HAP-1 (cell line): ENCODE results near the gene ZNF330.
"Not testable (repeated sequence)": the region's sequence is repeated elsewhere in the genome, so short reads cannot be mapped to it uniquely, and the experiment has no call there.

Experiments used
- DNase-seq, 2 experiments: peaks; one replicate each; pipeline ENCODE4 v3.0.0-alpha.2; 2016 to 2020; ENCODE audit warnings: low spot score in 2 of 2
- H3K27me3 ChIP-seq: fragments of 250-450 bp; sonication (Bioruptor Pico); 2 replicates; pipeline ENCODE4 v1.5.1; 2020; ENCODE audit warnings: low read depth, mild to moderate bottlenecking, moderate library complexity
- H3K36me3 ChIP-seq: fragments of 250-450 bp; sonication (Bioruptor Pico); replicated peaks from 2 replicates; pipeline ENCODE4 v1.5.1; 2020; ENCODE audit warnings: mild to moderate bottlenecking
- H3K4me1 ChIP-seq: fragments of 250-450 bp; sonication (Bioruptor Pico); 2 replicates; pipeline ENCODE4 v1.5.1; 2020; ENCODE audit warnings: mild to moderate bottlenecking
- H3K4me3 ChIP-seq: fragments of 250-450 bp; sonication (Bioruptor Pico); 2 replicates; pipeline ENCODE4 v1.5.1; 2020; ENCODE audit warnings: mild to moderate bottlenecking, moderate library complexity
- H3K9me3 ChIP-seq: fragments of 250-450 bp; sonication (Bioruptor Pico); 2 replicates; pipeline ENCODE4 v1.5.1; 2020; ENCODE audit warnings: mild to moderate bottlenecking, moderate library complexity
- in situ Hi-C: fragments of 300-500 bp; cut with MboI; formaldehyde crosslinking; loops from 3 replicates; pipeline ENCODE4 v1.14.3; 2020; ENCODE audit warnings: low sequenced_read_pairs, inconsistent platforms, mixed read lengths

Gene ZNF330

DNA sequence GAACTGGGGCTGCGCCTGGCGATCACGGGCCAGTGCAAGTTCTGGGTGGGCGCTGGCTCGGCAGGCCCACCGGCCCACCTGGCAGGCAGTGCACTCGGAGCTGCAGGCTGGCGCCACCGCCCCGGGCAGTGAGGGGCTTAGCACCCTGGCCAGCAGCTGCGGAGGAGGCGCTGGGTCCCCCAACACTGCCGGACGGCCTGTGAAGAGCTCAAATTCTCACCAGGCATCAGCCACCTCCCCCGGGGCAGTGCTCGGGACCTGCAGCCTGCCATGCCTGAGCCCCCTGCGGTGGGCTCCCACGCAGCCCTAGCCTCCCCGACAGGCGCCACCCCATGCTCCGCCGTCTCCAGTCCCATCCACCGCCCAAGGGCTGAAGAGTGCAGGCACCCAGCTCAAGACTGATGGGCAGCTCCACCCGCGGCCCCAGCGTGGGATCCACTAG is 7.1 kb upstream of the ZNF330 start:
- Histone ChIP-seq H3K36me3 (no peaks in the 10 kb centered on the region), H3K9me3 (no peaks in the 10 kb centered on the region), H3K27me3 (0 out of 2 replicates have a peak, but pooled peaks cover 3% of the 10 kb centered on the region), H3K4me3 (no peak overlapping the region), H3K4me1 (no peaks in the 10 kb centered on the region)
- in situ Hi-C loops = no loop called here
- DNase-seq = no peak

DNA sequence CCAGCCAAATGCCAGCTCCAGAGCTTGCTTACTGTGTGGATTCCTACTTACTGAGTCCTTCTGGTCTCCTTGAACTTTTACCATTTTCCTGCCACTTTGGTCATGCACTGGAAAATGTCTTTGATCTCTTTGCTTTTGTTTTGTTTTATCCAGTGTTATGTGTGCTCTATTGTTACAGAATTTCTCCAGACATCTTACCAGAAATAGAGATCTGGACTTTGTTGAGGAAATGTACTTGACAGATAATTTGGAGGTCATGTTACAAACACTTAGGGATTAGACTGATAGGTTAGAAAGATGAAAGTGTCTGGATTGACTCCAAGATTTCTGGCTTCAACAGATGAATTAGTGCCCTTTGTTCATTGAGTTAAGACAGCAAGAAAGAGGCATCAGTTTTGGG is 5.7 kb upstream of the ZNF330 start:
- Histone ChIP-seq H3K9me3 (no peaks in the 10 kb centered on the region), H3K27me3 (0 out of 2 replicates have a peak, but pooled peaks cover 3% of the 10 kb centered on the region), H3K4me1 (no peaks in the 10 kb centered on the region), H3K4me3 (no peak overlapping the region), H3K36me3 (no peaks in the 10 kb centered on the region)
- in situ Hi-C loops = no loop called here
- DNase-seq = no peak

DNA sequence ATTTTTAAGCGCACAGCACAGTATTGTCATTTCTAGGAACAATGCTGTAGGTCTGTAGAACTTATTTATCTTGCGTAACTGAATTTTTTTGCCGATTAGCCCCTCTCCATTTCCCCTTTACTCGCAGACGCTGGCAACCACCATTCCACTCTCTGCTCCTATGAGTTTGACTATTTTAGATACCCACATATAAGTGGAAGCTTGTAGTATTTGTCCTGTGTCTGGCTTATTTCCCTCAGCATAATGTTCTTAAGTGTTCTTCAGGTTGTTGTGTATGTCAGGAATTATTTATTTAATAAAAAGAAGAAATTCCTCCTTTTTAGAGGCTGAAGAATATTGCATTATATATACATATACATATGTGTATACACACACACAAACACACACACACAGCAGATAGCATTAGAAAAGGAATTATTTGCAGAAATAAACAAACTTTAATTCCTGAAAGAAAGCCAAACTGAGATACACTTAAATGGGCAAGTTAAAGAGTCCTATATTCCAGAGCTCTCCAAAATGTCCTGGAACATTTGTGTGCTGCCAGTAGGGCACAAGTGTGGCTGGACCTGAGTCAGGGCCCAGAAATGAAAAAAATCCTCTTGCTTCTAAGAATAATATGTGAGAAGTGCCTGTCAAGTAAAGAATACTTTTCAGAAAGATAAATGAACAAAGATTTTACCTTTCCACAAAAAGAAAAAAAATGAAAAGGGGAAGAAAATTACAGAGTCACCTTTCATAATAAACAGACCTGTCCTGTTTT is 4.5 kb upstream of the ZNF330 start:
- in situ Hi-C loops = no loop called here
- H3K27me3 ChIP-seq = 0 out of 2 replicates have a peak, but pooled peaks cover 3% of the 10 kb centered on the region

DNA sequence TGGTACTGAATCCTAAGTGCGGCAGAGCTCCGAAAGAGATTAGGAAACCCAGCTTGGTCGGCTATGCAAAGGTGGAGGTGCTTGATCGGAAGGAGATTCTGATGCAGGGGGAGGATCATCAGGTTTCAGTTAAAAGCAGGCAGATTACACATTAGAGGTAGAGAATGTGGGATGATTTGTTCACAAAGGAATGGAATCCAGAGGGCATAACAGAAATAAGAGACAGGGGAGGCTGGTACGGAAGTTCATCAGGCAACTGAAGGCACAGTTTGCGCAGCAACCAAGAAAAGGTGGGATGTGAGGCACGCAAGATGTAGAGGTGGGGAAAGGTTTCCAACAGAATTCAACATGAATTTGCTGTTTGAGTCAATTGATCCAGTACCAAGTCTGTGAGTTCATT is 424 bp upstream of the ZNF330 start:
- Histone ChIP-seq H3K4me3 (peak overlapping the region; percentile 92), H3K9me3 (no peaks in the 10 kb centered on the region), H3K4me1 (peaks cover 11% of the 10 kb centered on the region), H3K27me3 (0 out of 2 replicates have a peak, but pooled peaks cover 3% of the 10 kb centered on the region), H3K36me3 (peaks cover 22% of the 10 kb centered on the region)
- DNase-seq = no peak
- in situ Hi-C loops = no loop called here

More for the DNA sequence above, 4.5 kb upstream of the ZNF330 start:
- DNase-seq = no peak
- H3K4me1 ChIP-seq = peaks cover 4% of the 10 kb centered on the region
- no peaks in the 10 kb centered on the region for H3K9me3 ChIP-seq
- no peaks in the 10 kb centered on the region for H3K36me3 ChIP-seq
- H3K4me3 ChIP-seq = no peak overlapping the region

DNA sequence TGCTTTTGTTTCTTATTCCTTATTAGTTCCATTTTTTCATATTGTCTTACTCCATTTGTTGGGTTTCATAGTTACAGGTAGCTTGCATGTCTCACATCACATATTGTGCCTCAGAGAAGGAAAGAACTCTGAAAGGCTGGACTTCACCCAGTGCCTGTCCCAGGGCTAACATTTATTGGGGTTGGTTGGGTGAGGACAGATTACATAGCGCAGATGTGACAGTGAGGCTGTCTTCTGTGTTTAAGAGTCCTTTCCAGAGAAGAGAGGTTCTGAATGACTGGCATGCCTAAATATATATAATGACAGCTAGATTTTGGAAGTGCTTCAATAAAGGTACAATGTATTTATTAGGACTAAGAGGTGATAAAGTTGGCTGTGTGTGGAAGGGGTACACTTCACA is 2.7 kb downstream of the ZNF330 start:
- H3K4me3 ChIP-seq = no peak overlapping the region
- no peaks in the 10 kb centered on the region for H3K9me3 ChIP-seq
- in situ Hi-C loops = no loop called here
- peaks cover 41% of the 10 kb centered on the region for H3K36me3 ChIP-seq
- peaks cover 11% of the 10 kb centered on the region for H3K4me1 ChIP-seq
- no peak for DNase-seq
- H3K27me3 ChIP-seq = no peaks in the 10 kb centered on the region

DNA sequence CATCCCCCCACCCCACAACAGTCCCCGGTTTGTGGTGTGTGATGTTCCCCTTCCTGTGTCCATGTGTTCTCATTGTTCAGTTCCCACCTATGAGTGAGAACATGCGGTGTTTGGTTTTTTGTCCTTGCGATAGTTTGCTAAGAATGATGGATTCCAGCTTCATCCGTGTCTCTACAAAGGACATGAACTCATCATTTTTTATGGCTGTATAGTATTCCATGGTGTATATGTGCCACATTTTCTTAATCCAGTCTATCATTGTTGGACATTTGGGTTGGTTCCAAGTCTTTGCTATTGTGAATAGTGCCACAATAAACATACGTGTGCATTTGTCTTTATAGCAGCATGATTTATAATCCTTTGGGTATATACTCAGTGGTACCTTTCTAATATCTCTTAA is 6.6 kb downstream of the ZNF330 start:
- H3K27me3 ChIP-seq, in situ Hi-C loops, H3K4me1 ChIP-seq, DNase-seq, H3K4me3 ChIP-seq, H3K9me3 ChIP-seq: not testable (repeated sequence)
- peaks cover 67% of the 10 kb centered on the region for H3K36me3 ChIP-seq

DNA sequence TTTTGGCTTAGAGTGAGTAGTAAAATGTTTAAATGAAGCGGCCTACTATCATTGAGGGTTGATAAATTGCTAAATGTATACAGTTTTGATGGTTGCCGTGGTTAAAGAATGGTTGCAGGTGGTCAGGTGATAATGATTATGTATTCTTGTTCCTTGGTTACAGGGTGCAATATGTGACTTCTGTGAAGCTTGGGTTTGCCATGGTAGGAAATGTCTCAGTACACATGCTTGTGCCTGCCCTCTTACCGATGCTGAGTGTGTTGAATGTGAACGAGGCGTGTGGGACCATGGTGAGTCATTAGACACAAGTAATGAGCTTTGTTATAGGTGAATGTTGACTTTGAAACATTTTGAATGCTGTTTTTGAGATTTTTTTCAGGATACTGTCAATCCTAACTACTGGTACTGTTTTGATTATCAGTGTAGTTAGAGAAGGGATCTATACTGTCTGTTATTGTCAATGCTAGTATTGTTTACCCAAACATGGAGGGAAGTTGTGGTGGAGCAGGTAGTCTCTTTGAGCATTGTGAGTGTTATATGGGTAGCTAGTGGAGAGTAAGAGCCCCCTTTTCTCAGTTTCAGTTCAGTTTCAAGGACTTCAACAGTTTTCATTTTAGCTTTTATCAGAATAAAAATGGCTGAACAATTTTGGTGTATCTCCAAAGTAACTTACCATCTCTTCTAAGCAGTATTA is 8.9 kb downstream of the ZNF330 start:
- no peaks in the 10 kb centered on the region for H3K27me3 ChIP-seq
- in situ Hi-C loops = no loop called here
- H3K4me3 ChIP-seq = no peak overlapping the region
- no peaks in the 10 kb centered on the region for H3K9me3 ChIP-seq
- peaks cover 69% of the 10 kb centered on the region for H3K36me3 ChIP-seq
- no peak for DNase-seq
- H3K4me1 ChIP-seq = no peaks in the 10 kb centered on the region; the same call in 1 of the 2 replicates

DNA sequence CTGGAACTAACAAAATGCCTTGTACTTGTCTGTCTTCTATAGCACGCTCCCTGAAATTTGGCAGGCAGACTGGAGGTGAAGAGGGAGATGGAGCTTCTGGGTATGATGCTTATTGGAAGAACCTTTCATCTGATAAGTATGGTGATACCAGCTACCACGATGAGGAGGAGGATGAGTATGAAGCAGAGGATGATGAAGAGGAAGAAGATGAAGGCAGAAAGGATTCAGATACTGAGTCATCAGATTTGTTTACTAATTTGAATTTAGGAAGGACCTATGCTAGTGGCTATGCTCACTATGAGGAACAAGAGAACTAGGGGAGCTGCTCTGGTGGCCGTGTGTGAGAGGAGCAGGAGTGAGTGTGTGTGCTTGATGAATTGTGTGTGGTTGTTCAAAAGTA is 13.0 kb downstream of the ZNF330 start:
- in situ Hi-C loops = no loop called here

DNA sequence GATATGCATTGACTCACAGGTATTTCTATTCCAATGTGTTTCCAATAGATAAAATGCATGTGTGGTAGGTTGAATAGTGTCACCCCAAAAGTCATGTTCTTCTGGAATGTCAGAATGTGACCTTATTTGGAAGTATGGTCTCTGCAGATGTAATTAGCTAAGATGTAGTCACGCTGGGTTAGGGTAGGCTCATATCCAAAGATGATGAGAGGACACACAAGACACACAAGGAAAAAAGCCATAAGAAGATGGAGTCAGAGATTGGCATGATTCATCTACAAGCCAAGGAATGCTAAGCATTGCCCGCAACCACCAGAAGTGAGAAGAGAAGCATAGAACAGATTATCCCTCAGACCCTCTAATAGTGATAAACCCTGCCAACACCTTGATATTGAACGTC is 17.5 kb downstream of the ZNF330 start:
- Histone ChIP-seq H3K27me3 (peaks cover 4% of the 10 kb centered on the region), H3K4me3 (no peak overlapping the region), H3K9me3 (no peaks in the 10 kb centered on the region), H3K36me3 (peaks cover 10% of the 10 kb centered on the region), H3K4me1 (no peaks in the 10 kb centered on the region)
- DNase-seq = no peak
- in situ Hi-C loops = no loop called here

More for the DNA sequence above, 13.0 kb downstream of the ZNF330 start:
- H3K4me1 ChIP-seq = no peaks in the 10 kb centered on the region
- peaks cover 44% of the 10 kb centered on the region for H3K36me3 ChIP-seq
- H3K27me3 ChIP-seq = no peaks in the 10 kb centered on the region
- DNase-seq = no peak
- H3K9me3 ChIP-seq = no peaks in the 10 kb centered on the region
- no peak overlapping the region for H3K4me3 ChIP-seq

DNA sequence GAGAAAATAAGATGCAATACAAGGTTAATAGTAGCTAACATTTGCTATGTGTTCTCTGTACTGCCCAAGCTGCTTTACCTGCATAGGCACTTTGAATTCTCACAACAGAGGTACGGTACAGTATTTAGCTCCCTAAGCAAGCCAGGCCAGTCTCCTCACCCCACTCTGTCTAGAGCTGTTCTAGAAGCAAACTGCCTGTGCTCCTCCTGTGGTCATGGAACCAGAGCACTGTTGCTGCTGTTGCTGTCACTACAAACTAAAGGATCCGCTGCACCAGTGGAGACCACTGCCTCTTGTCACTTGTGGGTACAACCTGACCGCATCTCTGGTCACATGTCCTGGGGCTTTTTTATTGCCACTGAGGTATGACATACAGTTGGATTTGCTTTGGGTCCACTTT is 19.6 kb downstream of the ZNF330 start:
- Histone ChIP-seq H3K4me1 (no peaks in the 10 kb centered on the region), H3K36me3 (no peaks in the 10 kb centered on the region; the same call in 1 of the 2 replicates), H3K4me3 (no peak overlapping the region), H3K9me3 (no peaks in the 10 kb centered on the region; the same call in 1 of the 2 replicates), H3K27me3 (peaks cover 4% of the 10 kb centered on the region)
- no peak for DNase-seq
- in situ Hi-C loops = no loop called here

DNA sequence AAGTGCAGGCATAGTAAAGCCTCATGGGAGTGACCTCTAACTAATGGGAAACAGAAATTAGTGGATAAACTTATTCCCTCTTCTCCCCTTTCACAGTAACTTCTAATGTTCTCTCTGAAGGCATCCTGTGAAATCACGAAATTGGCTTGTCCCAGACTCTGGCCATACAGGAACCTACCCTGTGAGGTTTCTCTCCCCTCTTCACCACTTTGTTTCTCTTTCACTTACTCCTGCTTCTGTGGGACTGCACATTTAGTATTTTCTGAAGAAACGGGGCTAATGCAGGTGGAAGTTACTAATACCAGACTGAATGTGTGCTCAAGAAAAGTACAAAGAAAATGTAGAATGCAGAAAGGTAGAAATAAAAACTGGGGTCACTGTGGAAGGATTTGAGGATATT is 20.0 kb downstream of the ZNF330 start:
- no peak overlapping the region for H3K4me3 ChIP-seq
- in situ Hi-C loops = no loop called here
- no peak for DNase-seq
- peaks cover 4% of the 10 kb centered on the region for H3K27me3 ChIP-seq
- H3K4me1 ChIP-seq = no peaks in the 10 kb centered on the region
- H3K36me3 ChIP-seq = no peaks in the 10 kb centered on the region
- no peaks in the 10 kb centered on the region; the same call in 1 of the 2 replicates for H3K9me3 ChIP-seq

DNA sequence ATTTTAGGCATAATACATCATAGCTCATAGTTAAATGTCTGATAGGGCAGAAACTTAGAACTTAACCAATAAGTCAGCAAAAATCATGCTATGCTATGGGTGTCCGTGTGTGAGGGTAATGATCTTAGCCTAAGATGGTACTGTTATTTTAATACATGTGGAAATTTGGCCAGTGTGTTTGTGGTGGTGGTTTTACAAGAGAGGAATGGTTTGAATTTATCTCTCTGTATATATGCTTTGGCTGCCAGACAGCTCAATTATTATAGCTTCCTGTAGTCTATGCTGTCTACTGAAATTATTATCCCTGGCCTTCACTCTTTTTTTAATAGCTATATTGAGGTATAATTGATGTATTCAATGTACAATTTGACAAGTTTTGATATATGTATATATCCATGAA is 21.3 kb downstream of the ZNF330 start:
- DNase-seq = no peak
- Histone ChIP-seq H3K4me3 (no peak overlapping the region), H3K36me3 (no peaks in the 10 kb centered on the region), H3K27me3 (peaks cover 4% of the 10 kb centered on the region), H3K9me3 (no peaks in the 10 kb centered on the region; the same call in 1 of the 2 replicates), H3K4me1 (no peaks in the 10 kb centered on the region)
- in situ Hi-C loops = no loop called here

DNA sequence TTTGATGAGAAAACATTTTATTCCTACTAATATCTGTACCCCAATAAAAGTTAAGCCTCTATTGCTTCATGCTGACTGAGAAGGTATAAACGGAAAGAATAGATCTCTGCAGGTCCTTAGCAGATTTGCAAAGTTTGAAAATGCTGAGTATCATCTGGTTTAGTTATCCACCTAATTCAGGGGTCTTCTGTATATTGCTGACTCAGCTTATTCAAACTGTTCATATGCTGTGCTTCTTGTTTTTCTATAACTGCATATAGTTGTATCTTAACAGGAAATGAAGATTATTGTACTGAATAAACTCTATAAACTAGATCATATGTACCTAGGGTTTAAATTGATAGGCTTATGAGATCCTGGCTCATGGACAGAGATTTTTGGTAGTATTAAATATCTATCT is 23.7 kb downstream of the ZNF330 start:
- no peak for DNase-seq
- in situ Hi-C loops = no loop called here
- Histone ChIP-seq H3K4me3 (no peak overlapping the region), H3K36me3 (no peaks in the 10 kb centered on the region), H3K27me3 (peaks cover 4% of the 10 kb centered on the region), H3K4me1 (no peaks in the 10 kb centered on the region), H3K9me3 (no peaks in the 10 kb centered on the region; the same call in 1 of the 2 replicates)

DNA sequence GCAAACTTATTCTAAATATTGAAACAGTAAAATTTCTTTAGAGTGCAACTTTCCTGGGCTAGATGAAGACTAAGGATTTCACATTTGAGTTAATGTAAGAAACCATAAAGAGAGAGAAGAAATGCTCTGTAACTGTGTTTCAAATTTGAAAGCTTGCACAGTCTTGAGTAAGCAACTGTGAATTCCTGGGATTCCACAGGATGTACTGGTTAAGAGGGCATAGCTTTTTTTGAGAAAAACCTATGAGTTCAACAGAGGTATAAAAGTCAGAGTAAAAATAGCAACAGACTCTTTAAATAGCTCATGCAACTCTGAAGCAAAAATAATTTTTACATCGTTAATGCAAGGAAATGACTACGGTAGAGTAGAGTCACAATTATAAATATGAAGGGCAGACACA is 25.5 kb downstream of the ZNF330 start:
- Histone ChIP-seq H3K27me3 (peaks cover 4% of the 10 kb centered on the region), H3K4me3 (no peak overlapping the region), H3K36me3 (no peaks in the 10 kb centered on the region), H3K4me1 (no peaks in the 10 kb centered on the region), H3K9me3 (no peaks in the 10 kb centered on the region; the same call in 1 of the 2 replicates)
- DNase-seq = no peak
- in situ Hi-C loops = no loop called here
